Measurements from ENCODE around the gene GPRC5A. TPM values are rescaled to one million over a fixed set of nuclear protein-coding genes. Genes with fewer than 3 reads are reported as not detected.

Gene GPRC5A, protein sequence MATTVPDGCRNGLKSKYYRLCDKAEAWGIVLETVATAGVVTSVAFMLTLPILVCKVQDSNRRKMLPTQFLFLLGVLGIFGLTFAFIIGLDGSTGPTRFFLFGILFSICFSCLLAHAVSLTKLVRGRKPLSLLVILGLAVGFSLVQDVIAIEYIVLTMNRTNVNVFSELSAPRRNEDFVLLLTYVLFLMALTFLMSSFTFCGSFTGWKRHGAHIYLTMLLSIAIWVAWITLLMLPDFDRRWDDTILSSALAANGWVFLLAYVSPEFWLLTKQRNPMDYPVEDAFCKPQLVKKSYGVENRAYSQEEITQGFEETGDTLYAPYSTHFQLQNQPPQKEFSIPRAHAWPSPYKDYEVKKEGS
- total RNA-seq, result 18.0 and 48.8 TPM in 2 replicates

DNA sequence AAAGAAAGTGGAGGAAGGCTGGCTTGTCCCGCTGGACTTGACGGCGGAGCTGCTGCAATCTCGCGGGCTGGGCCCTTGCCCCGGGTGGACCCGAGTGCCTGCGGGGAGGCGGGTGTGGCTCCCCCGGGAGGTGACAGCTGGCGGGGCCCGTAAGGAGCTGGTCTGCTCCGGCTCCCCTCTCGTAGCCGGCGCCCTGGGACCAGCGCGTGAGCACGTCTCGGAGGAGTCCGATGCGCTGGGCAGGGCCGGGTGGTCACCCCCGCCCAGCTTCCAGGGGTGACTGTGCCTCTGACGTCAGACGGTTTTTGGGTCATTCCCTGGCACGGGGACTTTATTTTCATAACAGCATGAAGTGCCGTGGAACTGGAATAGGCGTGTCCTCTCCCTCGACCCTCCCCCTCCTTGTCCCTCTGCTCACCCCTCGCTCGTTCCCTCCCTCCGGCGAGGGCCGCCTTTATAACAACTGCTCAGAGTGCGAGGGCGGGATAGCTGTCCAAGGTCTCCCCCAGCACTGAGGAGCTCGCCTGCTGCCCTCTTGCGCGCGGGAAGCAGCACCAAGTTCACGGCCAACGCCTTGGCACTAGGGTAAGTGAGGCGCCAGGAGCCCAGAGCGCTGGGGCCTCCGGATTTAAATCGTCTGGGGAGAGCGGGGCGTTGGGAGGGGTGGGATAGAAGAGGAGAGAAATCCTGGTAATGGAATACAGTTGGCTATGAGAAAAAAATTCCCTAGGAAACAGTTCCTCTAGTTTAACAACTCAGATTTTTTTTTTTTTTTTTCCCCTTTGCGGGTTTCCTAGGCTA is at the start of gene GPRC5A:
GPRC5A (plus strand) TSS at position 483 of the 801 bp plus-strand sequence. CDS start 16,688 bp downstream, outside the sequence.

DNA sequence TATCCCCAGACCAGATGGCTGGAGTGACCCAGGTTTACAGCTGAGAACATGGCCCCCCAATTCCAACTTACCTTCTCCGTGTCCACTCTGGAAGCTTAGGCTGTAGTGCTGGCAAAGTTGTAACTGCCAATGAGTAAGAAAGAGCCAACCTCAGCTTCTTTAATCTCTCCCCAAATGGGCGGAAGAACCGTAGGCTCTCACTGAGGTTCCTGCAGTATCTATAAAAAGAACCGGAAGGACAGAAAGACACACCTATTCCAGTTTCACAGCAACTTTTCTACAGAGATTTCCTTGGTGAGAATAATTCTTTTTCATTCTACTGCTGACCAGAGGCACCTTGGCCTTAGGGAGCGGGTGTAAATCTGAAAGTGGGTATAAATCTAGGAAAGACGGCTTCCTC is 60.7 kb downstream of the GPRC5A start, which contains the start of gene GPRC5D:
GPRC5D (minus strand) TSS at position 135 of the 400 bp plus-strand sequence. CDS start 1,786 bp downstream, outside the sequence.

Other genes with a start within 250 kb of the GPRC5A start
- 0.80 and 2.0 TPM in 2 replicates for gene GPR19, start 195.4 kb upstream of the GPRC5A start, total RNA-seq
- 34.4 and 39.9 TPM in 2 replicates for gene CDKN1B, start 174.2 kb upstream of the GPRC5A start, total RNA-seq
- gene APOLD1, start 105.9 kb upstream of the GPRC5A start, total RNA-seq, result 2.7 and 3.1 TPM in 2 replicates
- gene DDX47, start 78.2 kb upstream of the GPRC5A start, total RNA-seq, result 104 and 121 TPM in 2 replicates
- not detected in 2 replicates for gene GPRC5D, start 60.6 kb downstream of the GPRC5A start, total RNA-seq
- 23.0 and 23.8 TPM in 2 replicates for gene HEBP1, start 108.7 kb downstream of the GPRC5A start, total RNA-seq
- 7.6 and 10.5 TPM in 2 replicates for gene FAM234B, start 152.8 kb downstream of the GPRC5A start, total RNA-seq
- gene GSG1, start 212.1 kb downstream of the GPRC5A start, total RNA-seq, result not detected in 2 replicates

Measured in thoracic aorta endothelial cell (primary cell).